ENCODE measurements around the gene MYO1D. TPM values are rescaled to one million over a fixed set of nuclear protein-coding genes. Genes with fewer than 3 reads are reported as not detected.

Gene MYO1D
- total RNA-seq, 1 experiment from 2014 or later = 40.8 TPM

- Histone ChIP-seq H2AFZ (no peak overlapping the region), H3F3A (ENCODE audit: insufficient read depth, low read depth) (no peaks in the 10 kb centered on the region), H3K79me2 (ENCODE audit: low read depth) (no peaks in the 10 kb centered on the region), H3K4me2 (no peak overlapping the region), H3K9me3 (ENCODE audit: insufficient read depth, low read depth) (no peaks in the 10 kb centered on the region), H3K4me1 (replicated peaks; ENCODE audit: insufficient read depth) (no peaks in the 10 kb centered on the region), H3K9me2 (ENCODE audit: insufficient read depth) (no peaks in the 10 kb centered on the region), H3K4me3 (no peak overlapping the region), H3K27ac (no peak overlapping the region), H4K20me1 (ENCODE audit: insufficient read depth) (no peaks in the 10 kb centered on the region), H3K27me3 (ENCODE audit: insufficient read depth, low read depth) (no peaks in the 10 kb centered on the region), H3K36me3 (ENCODE audit: low read depth) (no peaks in the 10 kb centered on the region)
- TF ChIP-seq EZH2 (IDR thresholded peaks at IDR 0.05; ENCODE audit: low read depth) (no peak), CTCF (conservative IDR thresholded peaks at IDR 0.05) (no peak)
- ChIA-PET POLR2A (ENCODE audit: unreplicated experiment) (no interaction called here), CTCF (no interaction called here)
- intact Hi-C loops (cut with micrococcal nuclease; ENCODE audit: unreplicated experiment) = no loop called here
- no TSS peak for BruUV-seq (replicated peaks)
- DNase-seq = no peak
Measured at GRCh38 chr17:32833076-32833475, 43.8 kb downstream of the MYO1D start.

GRCh38 chr17:32831627-32832243 lies 45.2 kb downstream of the MYO1D start:
- Histone ChIP-seq H3K4me1 (replicated peaks; ENCODE audit: insufficient read depth) (no peaks in the 10 kb centered on the region), H4K20me1 (ENCODE audit: insufficient read depth) (no peaks in the 10 kb centered on the region), H3K9me2 (ENCODE audit: insufficient read depth) (no peaks in the 10 kb centered on the region), H3K27me3 (ENCODE audit: insufficient read depth, low read depth) (no peaks in the 10 kb centered on the region), H2AFZ (no peak overlapping the region), H3K27ac (no peak overlapping the region), H3K36me3 (ENCODE audit: low read depth) (no peaks in the 10 kb centered on the region), H3F3A (ENCODE audit: insufficient read depth, low read depth) (no peaks in the 10 kb centered on the region), H3K79me2 (ENCODE audit: low read depth) (no peaks in the 10 kb centered on the region), H3K4me2 (no peak overlapping the region), H3K9me3 (ENCODE audit: insufficient read depth, low read depth) (no peaks in the 10 kb centered on the region), H3K4me3 (no peak overlapping the region)
- intact Hi-C loops (cut with micrococcal nuclease; ENCODE audit: unreplicated experiment) = no loop called here
- no peak for TF ChIP-seq CTCF (conservative IDR thresholded peaks at IDR 0.05)
- TF ChIP-seq EZH2 (IDR thresholded peaks at IDR 0.05; ENCODE audit: low read depth) = no peak
- POLR2A ChIA-PET (ENCODE audit: unreplicated experiment) = no interaction called here
- no peak for DNase-seq
- CTCF ChIA-PET = no interaction called here
- BruUV-seq (replicated peaks) = no TSS peak

GRCh38 chr17:32831223-32831622 lies 45.7 kb downstream of the MYO1D start:
- Histone ChIP-seq H3K9me2 (ENCODE audit: insufficient read depth) (no peaks in the 10 kb centered on the region), H2AFZ (no peak overlapping the region), H3K4me3 (no peak overlapping the region), H3K36me3 (ENCODE audit: low read depth) (no peaks in the 10 kb centered on the region), H3F3A (ENCODE audit: insufficient read depth, low read depth) (no peaks in the 10 kb centered on the region), H3K4me2 (no peak overlapping the region), H4K20me1 (ENCODE audit: insufficient read depth) (no peaks in the 10 kb centered on the region), H3K27me3 (ENCODE audit: insufficient read depth, low read depth) (no peaks in the 10 kb centered on the region), H3K79me2 (ENCODE audit: low read depth) (no peaks in the 10 kb centered on the region), H3K27ac (no peak overlapping the region), H3K9me3 (ENCODE audit: insufficient read depth, low read depth) (no peaks in the 10 kb centered on the region), H3K4me1 (replicated peaks; ENCODE audit: insufficient read depth) (no peaks in the 10 kb centered on the region)
- TF ChIP-seq EZH2 (IDR thresholded peaks at IDR 0.05; ENCODE audit: low read depth) = no peak
- TF ChIP-seq CTCF (conservative IDR thresholded peaks at IDR 0.05) = no peak
- no TSS peak for BruUV-seq (replicated peaks)
- ChIA-PET POLR2A (ENCODE audit: unreplicated experiment) (no interaction called here), CTCF (no interaction called here)
- DNase-seq = no peak
- intact Hi-C loops (cut with micrococcal nuclease; ENCODE audit: unreplicated experiment) = no loop called here
